Measurements from ENCODE around the gene LSM4.

The LSM4 gene

DNA sequence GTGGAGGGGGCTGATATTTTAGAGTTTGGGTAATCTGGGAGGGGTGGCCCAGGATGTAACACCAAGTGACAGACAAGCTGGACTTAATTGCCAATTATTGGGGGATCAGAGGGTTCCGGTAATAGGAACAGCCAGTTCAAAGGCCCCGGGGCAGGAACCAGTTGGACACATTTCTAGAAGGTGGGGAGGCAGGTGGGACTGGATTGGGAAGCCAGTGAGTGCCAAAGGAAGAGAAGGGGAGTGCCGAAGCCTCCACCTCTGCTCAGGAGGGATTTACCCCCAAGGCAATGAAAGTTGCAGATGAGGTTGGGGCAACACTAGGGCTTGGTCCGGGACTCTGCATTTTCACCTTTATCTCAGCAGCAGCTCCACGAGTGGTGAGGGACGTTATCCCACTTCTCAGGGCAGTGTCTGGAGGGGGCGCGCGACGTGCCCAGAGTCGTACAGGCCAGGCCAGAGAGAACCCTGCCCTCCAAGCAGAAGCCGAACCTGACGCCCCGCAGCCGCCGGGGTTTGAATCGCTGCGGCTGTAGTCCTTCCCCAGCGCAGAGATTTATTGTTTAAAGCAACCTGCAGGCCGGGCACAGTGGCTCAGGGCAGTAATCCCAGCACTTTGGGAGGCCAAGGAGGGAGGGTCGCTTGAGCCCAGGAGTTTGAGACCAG lies 35.8 kb downstream of the LSM4 start:
- H3K4me2 ChIP-seq (ENCODE audit: low read length) = no peak overlapping the region
- no peaks in the 10 kb centered on the region for H3K79me2 ChIP-seq (ENCODE audit: control insufficient read depth, low read length)
- no peaks in the 10 kb centered on the region for H3K36me3 ChIP-seq (ENCODE audit: control insufficient read depth, low read length)
- no peak overlapping the region for H3K4me3 ChIP-seq (ENCODE audit: low read length)
- no peaks in the 10 kb centered on the region for H3K9me3 ChIP-seq (ENCODE audit: control insufficient read depth, insufficient read depth, low read length)
- no peaks in the 10 kb centered on the region for H4K20me1 ChIP-seq (ENCODE audit: control insufficient read depth, insufficient read depth, low read depth, low read length)
- no peaks in the 10 kb centered on the region for H3K9me2 ChIP-seq (replicated peaks; ENCODE audit: control insufficient read depth, low read length)
- H3F3A ChIP-seq (ENCODE audit: control insufficient read depth, insufficient read depth) = peaks cover 24% of the 10 kb centered on the region
- TF ChIP-seq EZH2phosphoT487 (IDR thresholded peaks at IDR 0.05; ENCODE audit: borderline replicate concordance, low read length) (no peak), CTCF (IDR thresholded peaks at IDR 0.05; ENCODE audit: low read depth, low read length, poor library complexity, severe bottlenecking) (no peak)
- no peak overlapping the region for H3K27ac ChIP-seq (ENCODE audit: low read depth, low read length)
- no peaks in the 10 kb centered on the region for H3K27me3 ChIP-seq (ENCODE audit: control insufficient read depth, low read length)
- peaks cover 47% of the 10 kb centered on the region for H3K4me1 ChIP-seq (ENCODE audit: control insufficient read depth, low read length)

DNA sequence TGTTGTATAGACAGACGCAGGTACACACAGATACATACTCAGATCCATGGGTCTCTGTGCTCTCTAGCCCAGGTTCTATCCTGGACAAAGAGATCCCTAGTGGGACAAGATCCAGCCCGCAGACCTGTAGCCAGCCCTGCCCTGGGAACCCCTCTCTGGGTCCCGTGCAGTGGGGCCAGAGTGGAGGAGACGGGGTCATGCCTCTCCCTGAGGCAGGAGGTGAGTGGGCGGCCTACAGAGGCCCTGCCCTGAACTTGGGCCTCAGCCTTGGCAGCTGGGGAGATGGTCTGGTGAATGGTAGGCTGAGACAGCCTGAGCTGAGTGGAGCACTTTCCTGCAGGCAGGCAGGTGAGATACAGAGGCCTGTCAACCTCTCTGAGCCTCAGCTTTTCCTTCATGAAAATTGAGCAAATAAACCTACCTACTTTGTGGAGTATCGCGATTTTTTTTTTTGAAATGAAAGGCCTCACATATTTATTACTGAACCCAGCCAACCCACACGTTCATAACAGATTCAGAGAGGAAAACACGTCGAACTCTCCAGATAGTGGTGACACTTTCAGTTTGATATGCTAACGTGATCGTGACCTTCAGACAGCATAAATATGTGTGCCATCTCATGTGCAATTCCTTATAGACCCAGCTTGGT lies 38.0 kb downstream of the LSM4 start:
- TF ChIP-seq CTCF (IDR thresholded peaks at IDR 0.05; ENCODE audit: low read depth, low read length, poor library complexity, severe bottlenecking) (no peak), EZH2phosphoT487 (IDR thresholded peaks at IDR 0.05; ENCODE audit: borderline replicate concordance, low read length) (no peak)

DNA sequence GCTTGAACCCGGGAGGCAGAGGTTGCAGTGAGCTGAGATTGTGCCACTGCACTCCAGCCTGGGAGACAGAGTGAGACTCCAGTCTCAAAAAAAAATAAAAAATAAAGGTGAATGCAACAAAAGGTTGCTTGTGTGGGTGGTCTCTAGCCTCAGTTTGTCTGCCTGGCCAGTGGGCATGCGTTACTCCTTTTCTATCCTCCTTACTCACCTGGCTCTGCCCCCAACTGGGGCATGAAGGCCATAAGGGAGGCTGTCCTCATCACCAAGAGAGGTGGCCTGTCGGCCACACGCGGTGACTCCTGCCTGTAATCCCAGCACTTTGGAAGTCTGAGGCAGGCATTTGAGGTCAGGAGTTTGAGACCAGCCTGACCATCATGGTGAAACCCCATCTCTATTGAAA lies 39.5 kb downstream of the LSM4 start:
- Histone ChIP-seq H3K9me2 (replicated peaks; ENCODE audit: control insufficient read depth, low read length) (no peaks in the 10 kb centered on the region), H3K4me2 (ENCODE audit: low read length) (no peak overlapping the region), H3K27me3 (ENCODE audit: control insufficient read depth, low read length) (no peaks in the 10 kb centered on the region), H3F3A (ENCODE audit: control insufficient read depth, insufficient read depth) (peaks cover 11% of the 10 kb centered on the region), H3K79me2 (ENCODE audit: control insufficient read depth, low read length) (peaks cover 27% of the 10 kb centered on the region), H3K4me3 (ENCODE audit: low read length) (no peak overlapping the region), H4K20me1 (ENCODE audit: control insufficient read depth, insufficient read depth, low read depth, low read length) (peaks cover 10% of the 10 kb centered on the region), H3K9me3 (ENCODE audit: control insufficient read depth, insufficient read depth, low read length) (no peaks in the 10 kb centered on the region), H3K4me1 (ENCODE audit: control insufficient read depth, low read length) (peaks cover 29% of the 10 kb centered on the region), H3K36me3 (ENCODE audit: control insufficient read depth, low read length) (peaks cover 24% of the 10 kb centered on the region), H3K27ac (ENCODE audit: low read depth, low read length) (no peak overlapping the region)
- TF ChIP-seq EZH2phosphoT487 (IDR thresholded peaks at IDR 0.05; ENCODE audit: borderline replicate concordance, low read length) (no peak), CTCF (IDR thresholded peaks at IDR 0.05; ENCODE audit: low read depth, low read length, poor library complexity, severe bottlenecking) (no peak)

More for the DNA sequence above, 38.0 kb downstream of the LSM4 start:
- no peaks in the 10 kb centered on the region for H3K9me2 ChIP-seq (replicated peaks; ENCODE audit: control insufficient read depth, low read length)
- peaks cover 12% of the 10 kb centered on the region for H3K79me2 ChIP-seq (ENCODE audit: control insufficient read depth, low read length)
- no peaks in the 10 kb centered on the region for H4K20me1 ChIP-seq (ENCODE audit: control insufficient read depth, insufficient read depth, low read depth, low read length)
- H3K4me2 ChIP-seq (ENCODE audit: low read length) = no peak overlapping the region
- no peaks in the 10 kb centered on the region for H3K27me3 ChIP-seq (ENCODE audit: control insufficient read depth, low read length)
- H3K4me3 ChIP-seq (ENCODE audit: low read length) = no peak overlapping the region
- H3K9me3 ChIP-seq (ENCODE audit: control insufficient read depth, insufficient read depth, low read length) = no peaks in the 10 kb centered on the region
- H3F3A ChIP-seq (ENCODE audit: control insufficient read depth, insufficient read depth) = peaks cover 13% of the 10 kb centered on the region
- H3K36me3 ChIP-seq (ENCODE audit: control insufficient read depth, low read length) = peaks cover 11% of the 10 kb centered on the region
- no peak overlapping the region for H3K27ac ChIP-seq (ENCODE audit: low read depth, low read length)
- H3K4me1 ChIP-seq (ENCODE audit: control insufficient read depth, low read length) = peaks cover 27% of the 10 kb centered on the region
